ENCODE data around the gene TMEM43.

The TMEM43 gene

DNA sequence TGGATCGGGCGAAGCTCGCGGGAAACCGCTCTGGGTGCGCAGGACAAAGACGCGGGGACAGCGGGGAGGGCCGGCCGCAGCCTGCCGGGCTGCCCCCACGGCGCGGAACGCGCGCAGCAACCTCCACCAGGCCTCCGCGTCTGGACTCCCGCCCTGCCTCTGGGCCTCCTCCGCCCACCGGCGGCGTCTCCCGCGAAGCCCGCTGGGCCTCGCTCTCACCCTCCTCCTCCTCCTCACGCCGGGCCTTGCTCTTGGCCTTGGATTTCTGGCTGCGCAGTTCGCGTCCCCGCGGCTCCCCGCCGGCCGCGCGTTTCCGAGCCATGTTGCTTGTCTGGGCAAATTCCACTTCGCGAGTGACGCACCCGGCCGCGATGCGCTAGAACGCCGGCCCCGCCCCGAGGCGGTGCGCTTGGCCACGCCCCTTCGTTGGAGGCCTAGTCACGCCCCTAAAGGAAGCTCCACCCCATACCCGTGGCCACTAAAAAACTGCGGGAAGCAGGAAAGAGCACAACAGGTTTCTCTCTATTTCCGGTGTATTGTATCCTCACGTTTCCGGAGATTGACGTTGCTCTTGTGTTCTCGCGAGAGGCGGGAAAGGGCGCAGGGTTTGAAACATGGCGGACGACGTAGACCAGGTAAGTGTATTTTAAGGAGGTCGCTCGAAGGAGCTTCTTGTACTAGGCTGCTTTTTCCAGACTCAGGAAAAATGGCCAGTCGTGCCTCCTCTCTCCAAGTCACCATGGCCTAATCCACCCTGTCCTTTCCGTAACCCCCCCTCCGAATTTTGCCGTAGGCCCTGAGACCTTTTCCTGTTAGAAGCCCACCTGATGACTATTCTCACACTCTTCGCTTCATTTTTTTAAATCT, 53.6 kb downstream of the TMEM43 start, which contains the start of the genes LSM3 and XPC:
LSM3 (plus strand) TSS at position 571 of the 867 bp plus-strand sequence; CDS start at position 615, 44 bp downstream.
XPC (minus strand) TSS at position 355 of the 867 bp plus-strand sequence; CDS start at position 322, 33 bp downstream.
- DNase-seq (ENCODE audit: low read depth), result peak; percentile 96

DNA sequence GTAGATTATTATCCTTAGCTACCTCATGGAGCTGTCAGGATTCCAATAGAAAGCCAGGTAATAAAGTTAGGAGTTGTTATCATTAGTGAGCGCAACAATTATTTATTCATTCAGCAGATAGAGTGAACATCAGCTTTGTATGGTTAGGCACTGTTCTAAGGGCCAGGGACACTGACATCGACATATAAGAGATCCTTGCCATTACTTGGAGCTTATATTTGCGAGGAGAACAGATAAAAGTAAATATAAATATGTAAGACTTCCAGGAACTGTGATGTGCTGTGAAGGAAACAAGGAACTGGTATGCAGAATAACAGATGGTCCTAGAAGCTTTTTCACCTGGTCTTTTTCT, 54.2 kb downstream of the TMEM43 start:
- no peak for DNase-seq (ENCODE audit: low read depth)

DNA sequence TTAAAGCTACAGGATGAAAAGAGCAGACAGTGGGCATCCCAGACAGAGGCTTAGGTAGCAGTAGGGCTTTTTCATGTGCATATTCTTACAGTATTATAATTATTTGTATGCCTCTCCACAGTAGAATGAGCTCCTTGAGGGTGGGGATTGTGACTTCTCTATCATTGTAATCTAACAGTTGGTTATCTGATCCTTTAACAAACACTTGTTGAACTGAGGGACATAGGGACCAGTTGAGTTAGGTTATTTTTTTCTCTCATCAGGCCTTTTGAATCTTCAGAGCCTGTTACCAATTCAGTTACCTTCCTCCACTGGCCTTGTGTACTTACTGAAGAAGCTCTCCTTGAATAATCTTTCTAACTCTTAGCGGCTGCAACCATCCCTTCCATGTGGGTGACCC, 54.9 kb downstream of the TMEM43 start:
- no peak for DNase-seq (ENCODE audit: low read depth)

DNA sequence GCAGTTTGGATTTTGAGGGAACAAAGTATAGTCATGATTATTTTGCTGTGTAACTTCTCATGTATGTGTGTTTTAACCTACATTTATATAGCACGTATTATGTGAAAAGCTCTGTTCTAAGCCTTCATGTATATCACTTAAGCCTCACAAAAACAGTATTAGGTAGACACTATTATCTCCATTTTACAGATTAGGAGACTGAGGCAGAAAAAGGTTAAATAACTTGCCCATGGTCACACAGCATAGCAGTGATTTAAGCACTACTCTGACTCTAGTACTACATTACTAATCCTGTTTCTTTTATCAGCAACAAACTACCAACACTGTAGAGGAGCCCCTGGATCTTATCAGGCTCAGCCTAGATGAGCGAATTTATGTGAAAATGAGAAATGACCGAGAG, 56.4 kb downstream of the TMEM43 start:
- DNase-seq (ENCODE audit: low read depth), result no peak

DNA sequence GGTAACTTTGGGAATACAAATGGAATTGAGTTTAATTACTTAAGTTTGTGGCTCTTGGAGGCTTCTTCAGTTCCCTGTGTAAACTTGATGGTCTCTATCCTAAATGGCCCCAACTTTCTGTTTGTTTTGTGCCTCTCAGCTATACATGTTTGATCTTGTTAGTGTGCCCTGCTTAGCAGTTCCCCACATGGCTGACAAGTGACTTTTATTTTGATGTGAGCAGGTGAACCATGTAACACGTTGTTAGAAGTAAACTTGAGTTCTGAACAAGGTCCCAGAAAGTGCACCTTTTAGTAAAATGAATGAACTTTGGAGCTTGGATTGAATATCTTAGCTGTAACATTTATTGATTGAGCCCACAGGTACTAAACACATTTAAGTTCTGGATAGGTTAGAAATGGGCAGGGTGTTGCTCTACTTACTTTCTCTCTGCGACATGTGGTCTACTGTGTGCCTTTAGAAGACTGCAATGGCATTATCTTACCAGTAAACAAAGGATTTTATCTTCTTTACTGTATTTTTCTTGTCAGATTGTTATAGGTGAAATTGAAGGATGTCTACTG, 58.2 kb downstream of the TMEM43 start:
- DNase-seq (ENCODE audit: low read depth), result no peak

DNA sequence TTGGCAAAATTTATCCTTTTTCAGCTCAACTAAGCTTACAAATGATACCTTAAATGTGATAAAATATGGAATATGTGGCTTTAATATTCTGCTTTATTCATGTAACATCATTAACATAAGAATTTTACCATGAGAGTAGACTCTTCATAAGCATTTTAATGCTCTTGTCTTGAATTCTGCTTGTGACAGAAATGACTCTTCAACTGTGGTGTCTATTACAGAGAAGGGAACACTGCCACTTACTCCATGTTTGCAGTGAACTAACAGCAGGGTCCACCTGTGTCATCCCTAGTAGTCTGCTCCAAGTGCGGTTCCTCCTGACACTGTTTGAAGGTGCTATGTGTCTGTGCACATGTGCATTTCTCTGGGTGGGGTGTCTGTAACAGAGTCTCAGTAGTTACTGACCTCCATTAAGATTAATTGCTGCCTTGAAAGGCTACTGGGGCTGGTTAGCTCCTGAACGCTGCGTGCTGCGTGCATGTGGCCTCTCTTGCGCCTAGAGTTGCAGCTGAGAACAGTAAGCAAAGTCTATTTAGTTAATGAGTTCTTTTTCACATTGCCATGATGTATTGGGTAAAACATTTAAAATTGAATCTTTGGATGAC, 62.1 kb downstream of the TMEM43 start:
- DNase-seq (ENCODE audit: low read depth), result no peak

DNA sequence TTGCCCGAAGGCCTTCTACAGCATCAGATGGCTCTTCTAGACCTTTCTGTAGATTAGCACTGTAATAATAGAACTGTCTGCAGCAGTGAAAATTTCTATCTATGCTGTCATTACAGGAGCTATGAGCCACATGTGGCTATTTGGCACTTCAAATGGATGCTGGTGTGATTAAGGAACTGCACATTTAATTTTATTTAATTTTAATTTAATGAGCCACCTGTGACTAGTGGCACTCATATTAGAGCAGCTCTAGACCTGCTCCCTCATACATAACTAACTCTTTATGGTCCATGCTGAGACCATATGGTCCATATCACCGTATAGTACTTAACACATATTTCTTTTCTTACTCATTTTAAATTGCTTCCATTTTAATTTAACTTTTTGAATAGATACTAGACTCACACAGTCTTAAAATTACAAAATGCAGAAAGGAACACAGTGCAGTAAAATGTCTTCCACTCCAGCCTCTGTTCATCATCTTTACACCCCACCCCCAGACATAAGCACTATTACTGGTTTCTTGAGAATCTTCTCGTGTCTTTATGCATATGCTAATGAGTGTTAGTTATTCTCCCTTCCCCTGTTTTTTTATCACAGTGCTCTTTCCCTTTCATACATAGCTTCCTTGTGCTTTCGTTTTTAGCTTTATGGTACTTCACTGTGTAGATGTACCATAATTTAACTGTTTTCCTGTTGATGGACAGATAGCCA, 63.3 kb downstream of the TMEM43 start:
- DNase-seq (ENCODE audit: low read depth), result no peak
